ENCODE results near the gene EXOC4.
"Not testable (repeated sequence)": the region's sequence is repeated elsewhere in the genome, so short reads cannot be mapped to it uniquely, and the experiment has no call there.

EXOC4 gene

GRCh38 chr7:133252858-133253518, at the start of gene EXOC4:
TSS of gene EXOC4 (plus strand) at chr7:133253078.
- H3K4me1 ChIP-seq (ENCODE audit: control insufficient read depth, low read length): peaks cover 22% of the 10 kb centered on the region
- no peaks in the 10 kb centered on the region for H3K9me3 ChIP-seq (ENCODE audit: control insufficient read depth, insufficient read depth, low read length)
- no peaks in the 10 kb centered on the region for H3K27me3 ChIP-seq (ENCODE audit: control insufficient read depth, low read length)
- H4K20me1 ChIP-seq (ENCODE audit: control insufficient read depth, insufficient read depth, low read depth, low read length): no peaks in the 10 kb centered on the region
- H3K9me2 ChIP-seq (replicated peaks; ENCODE audit: control insufficient read depth, low read length): no peaks in the 10 kb centered on the region
- H3K36me3 ChIP-seq (ENCODE audit: control insufficient read depth, low read length): peaks cover 14% of the 10 kb centered on the region
- peak within 1 kb of the TSS; percentile 81 for H3K4me3 ChIP-seq (ENCODE audit: low read length)
- peaks cover 44% of the 10 kb centered on the region for H3K79me2 ChIP-seq (ENCODE audit: control insufficient read depth, low read length)
- no peaks in the 10 kb centered on the region for H3F3A ChIP-seq (ENCODE audit: control insufficient read depth, insufficient read depth)
- TF ChIP-seq CTCF (IDR thresholded peaks at IDR 0.05; ENCODE audit: low read depth, low read length, poor library complexity, severe bottlenecking) (no peak), EZH2phosphoT487 (IDR thresholded peaks at IDR 0.05; ENCODE audit: borderline replicate concordance, low read length) (no peak)
- peak within 1 kb of the TSS; percentile 60 for H3K4me2 ChIP-seq (ENCODE audit: low read length)
- peak within 1 kb of the TSS; percentile 6; the same call in 1 of the 2 replicates for H3K27ac ChIP-seq (ENCODE audit: low read depth, low read length)

GRCh38 chr7:133203490-133203889, 49.4 kb upstream of the EXOC4 start:
- Histone ChIP-seq H3F3A (ENCODE audit: control insufficient read depth, insufficient read depth) (no peaks in the 10 kb centered on the region), H3K4me3 (ENCODE audit: low read length) (no peak overlapping the region), H3K9me3 (ENCODE audit: control insufficient read depth, insufficient read depth, low read length) (no peaks in the 10 kb centered on the region), H4K20me1 (ENCODE audit: control insufficient read depth, insufficient read depth, low read depth, low read length) (no peaks in the 10 kb centered on the region), H3K27ac (ENCODE audit: low read depth, low read length) (no peak overlapping the region), H3K27me3 (ENCODE audit: control insufficient read depth, low read length) (no peaks in the 10 kb centered on the region), H3K79me2 (ENCODE audit: control insufficient read depth, low read length) (no peaks in the 10 kb centered on the region), H3K4me2 (ENCODE audit: low read length) (no peak overlapping the region), H3K36me3 (ENCODE audit: control insufficient read depth, low read length) (no peaks in the 10 kb centered on the region), H3K9me2 (replicated peaks; ENCODE audit: control insufficient read depth, low read length) (no peaks in the 10 kb centered on the region), H3K4me1 (ENCODE audit: control insufficient read depth, low read length) (no peaks in the 10 kb centered on the region)
- TF ChIP-seq CTCF (IDR thresholded peaks at IDR 0.05; ENCODE audit: low read depth, low read length, poor library complexity, severe bottlenecking) (no peak), EZH2phosphoT487 (IDR thresholded peaks at IDR 0.05; ENCODE audit: borderline replicate concordance, low read length) (no peak)

GRCh38 chr7:133207687-133208086, 45.2 kb upstream of the EXOC4 start:
- Histone ChIP-seq H3K79me2 (ENCODE audit: control insufficient read depth, low read length) (no peaks in the 10 kb centered on the region), H3K9me2 (replicated peaks; ENCODE audit: control insufficient read depth, low read length) (no peaks in the 10 kb centered on the region), H3K36me3 (ENCODE audit: control insufficient read depth, low read length) (no peaks in the 10 kb centered on the region), H3K27ac (ENCODE audit: low read depth, low read length) (no peak overlapping the region), H3F3A (ENCODE audit: control insufficient read depth, insufficient read depth) (no peaks in the 10 kb centered on the region), H3K27me3 (ENCODE audit: control insufficient read depth, low read length) (no peaks in the 10 kb centered on the region), H3K9me3 (ENCODE audit: control insufficient read depth, insufficient read depth, low read length) (no peaks in the 10 kb centered on the region), H4K20me1 (ENCODE audit: control insufficient read depth, insufficient read depth, low read depth, low read length) (no peaks in the 10 kb centered on the region), H3K4me3 (ENCODE audit: low read length) (no peak overlapping the region), H3K4me1 (ENCODE audit: control insufficient read depth, low read length) (no peaks in the 10 kb centered on the region), H3K4me2 (ENCODE audit: low read length) (no peak overlapping the region)
- TF ChIP-seq CTCF (IDR thresholded peaks at IDR 0.05; ENCODE audit: low read depth, low read length, poor library complexity, severe bottlenecking) (peak; percentile 57), EZH2phosphoT487 (IDR thresholded peaks at IDR 0.05; ENCODE audit: borderline replicate concordance, low read length) (no peak)

- not testable (repeated sequence) for H3K27me3 ChIP-seq (ENCODE audit: control insufficient read depth, low read length); H3K4me1 ChIP-seq (ENCODE audit: control insufficient read depth, low read length); H3F3A ChIP-seq (ENCODE audit: control insufficient read depth, insufficient read depth); H3K79me2 ChIP-seq (ENCODE audit: control insufficient read depth, low read length); H3K9me3 ChIP-seq (ENCODE audit: control insufficient read depth, insufficient read depth, low read length); H3K9me2 ChIP-seq (replicated peaks; ENCODE audit: control insufficient read depth, low read length); H3K4me2 ChIP-seq (ENCODE audit: low read length); H3K27ac ChIP-seq (ENCODE audit: low read depth, low read length); H3K36me3 ChIP-seq (ENCODE audit: control insufficient read depth, low read length); H3K4me3 ChIP-seq (ENCODE audit: low read length); H4K20me1 ChIP-seq (ENCODE audit: control insufficient read depth, insufficient read depth, low read depth, low read length)
Observed at GRCh38 chr7:133210817-133211216, 42.1 kb upstream of the EXOC4 start.

GRCh38 chr7:133213772-133214171, 39.1 kb upstream of the EXOC4 start:
- H3K36me3 ChIP-seq (ENCODE audit: control insufficient read depth, low read length); H3K79me2 ChIP-seq (ENCODE audit: control insufficient read depth, low read length); H3K9me2 ChIP-seq (replicated peaks; ENCODE audit: control insufficient read depth, low read length); H3K9me3 ChIP-seq (ENCODE audit: control insufficient read depth, insufficient read depth, low read length); H3K27ac ChIP-seq (ENCODE audit: low read depth, low read length); H3F3A ChIP-seq (ENCODE audit: control insufficient read depth, insufficient read depth); H4K20me1 ChIP-seq (ENCODE audit: control insufficient read depth, insufficient read depth, low read depth, low read length); H3K4me3 ChIP-seq (ENCODE audit: low read length); H3K4me2 ChIP-seq (ENCODE audit: low read length); H3K4me1 ChIP-seq (ENCODE audit: control insufficient read depth, low read length); H3K27me3 ChIP-seq (ENCODE audit: control insufficient read depth, low read length): not testable (repeated sequence)

All from DOHH2 (cell line).